Lower lobe of right lung (tissue), 2 donors: ENCODE results near the gene CPSF3. TPM values are rescaled to one million over a fixed set of nuclear protein-coding genes. Genes with fewer than 3 reads are reported as not detected.
"Not testable (repeated sequence)": the region's sequence is repeated elsewhere in the genome, so short reads cannot be mapped to it uniquely, and the experiment has no call there.

Source experiments
- ATAC-seq, 2 donors: fragments of 200-7000 bp; cut with Tn5 transposase; one replicate each; pipeline ENCODE4 v1.9.1; 2020 to 2022; ENCODE audit warnings: mild to moderate bottlenecking in 2 of 2, moderate library complexity in 2 of 2
- DNase-seq: peaks from one replicate; pipeline ENCODE4 v3.0.0-alpha.2; 2020
- H3K27ac ChIP-seq: fragments of 200-600 bp; one replicate; pipeline ENCODE4 v1.8.0; 2022
- H3K27me3 ChIP-seq: fragments of 200-600 bp; one replicate; pipeline ENCODE4 v1.8.0; 2022; ENCODE audit warnings: low read depth
- H3K36me3 ChIP-seq: fragments of 200-600 bp; one replicate; pipeline ENCODE4 v1.8.0; 2022; ENCODE audit warnings: mild to moderate bottlenecking
- H3K4me1 ChIP-seq: fragments of 200-600 bp; one replicate; pipeline ENCODE4 v1.8.0; 2022
- H3K4me3 ChIP-seq: fragments of 200-600 bp; one replicate; pipeline ENCODE4 v1.8.0; 2022; ENCODE audit warnings: mild to moderate bottlenecking
- H3K9me3 ChIP-seq: fragments of 200-600 bp; one replicate; pipeline ENCODE4 v1.8.0; 2022
- CTCF ChIP-seq: fragments of 200-600 bp; IDR thresholded peaks from one replicate; pipeline ENCODE4 v1.8.0; 2022; ENCODE audit warnings: antibody characterized with exemption, mild to moderate bottlenecking
- intact Hi-C: fragments of 100-400 bp; cut with DNase I; formaldehyde crosslinking; loops from one replicate; pipeline ENCODE4 v1.11.0; 2022
- total RNA-seq: library from RNA; stranded (reverse); fragmentation: NEBNext Ultra II Directional; extraction: Animal tissue kit (Norgen Biotek cat#: 25700); gene quantifications from one replicate; pipeline ENCODE4 v1.2.1, GENCODE V29; 2021
- donor health status: DM: no; HTN: yes; CAD: no; lungs with severe emphysema.

Gene CPSF3
- total RNA-seq, 1 donor from 2014 or later, result 26.2 TPM

DNA sequence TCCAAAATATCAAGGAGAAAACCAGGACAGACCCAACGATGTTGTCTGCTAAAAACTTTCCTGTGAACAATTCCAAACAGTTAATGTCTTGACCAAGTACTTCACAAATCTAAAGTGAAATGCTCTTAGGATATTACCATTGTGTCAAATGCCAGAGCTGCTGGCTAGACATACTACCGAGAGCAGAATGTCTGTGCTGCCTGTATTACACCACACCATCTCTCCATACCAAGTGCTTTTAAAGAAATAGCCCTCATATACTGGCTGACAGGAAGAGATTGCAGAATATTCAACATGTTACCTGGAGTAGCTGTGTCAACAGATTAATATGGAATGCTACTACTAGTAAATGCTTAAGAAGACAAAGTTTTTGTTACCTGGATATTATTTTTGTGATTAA is 69.5 kb downstream of the CPSF3 start:
- Histone ChIP-seq H3K36me3 (peaks cover 100% of the 10 kb centered on the region), H3K9me3 (no peaks in the 10 kb centered on the region), H3K4me3 (no peak overlapping the region), H3K27ac (no peak overlapping the region), H3K27me3 (no peaks in the 10 kb centered on the region), H3K4me1 (no peaks in the 10 kb centered on the region)
- ATAC-seq (peak; percentile 50 to 62), DNase-seq (no peak)
- TF ChIP-seq CTCF, result no peak
- intact Hi-C loops, result no loop called here

DNA sequence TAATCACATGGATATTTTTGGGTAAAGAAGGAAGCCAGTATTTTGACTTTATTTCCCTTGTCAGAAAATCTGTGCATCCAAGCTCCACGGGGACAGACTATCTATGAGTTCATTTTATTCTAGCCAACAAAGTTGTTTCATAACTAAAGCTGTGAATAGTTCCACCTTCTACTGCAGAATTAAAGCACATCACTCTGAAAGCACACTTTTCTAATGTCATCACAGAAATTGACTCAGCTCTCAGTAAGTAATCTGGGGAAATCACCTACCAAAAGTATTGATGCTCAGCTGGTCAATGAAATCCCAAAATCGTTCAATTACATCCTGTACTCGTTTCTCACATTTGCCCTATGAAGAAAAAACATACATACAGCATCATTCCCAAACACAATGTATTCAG is 70.0 kb downstream of the CPSF3 start:
- no peaks in the 10 kb centered on the region for H3K4me1 ChIP-seq
- H3K36me3 ChIP-seq, result peaks cover 100% of the 10 kb centered on the region
- no peaks in the 10 kb centered on the region for H3K27me3 ChIP-seq
- H3K4me3 ChIP-seq, result no peak overlapping the region
- no peak for TF ChIP-seq CTCF
- no peak overlapping the region for H3K27ac ChIP-seq
- no peak for ATAC-seq
- no peak for DNase-seq
- intact Hi-C loops, result no loop called here
- H3K9me3 ChIP-seq, result no peaks in the 10 kb centered on the region

DNA sequence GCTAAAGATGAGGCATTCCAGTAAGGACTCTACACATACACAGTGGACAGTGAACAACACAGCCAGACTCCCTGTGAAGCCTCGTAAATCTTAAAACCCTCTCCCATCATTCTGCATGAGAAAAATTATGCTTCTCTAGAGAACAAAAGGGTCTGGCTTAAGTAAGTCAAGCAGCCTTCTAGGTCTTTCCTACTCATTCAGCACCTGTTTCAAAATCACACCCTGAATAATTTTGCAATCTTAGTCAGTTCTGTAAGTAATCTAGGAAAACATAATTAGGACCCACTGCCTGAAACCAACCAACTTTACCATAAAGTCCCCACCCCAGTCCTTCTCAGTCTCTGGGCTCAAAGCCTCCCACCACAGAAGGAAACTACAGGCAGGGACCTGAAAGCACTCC is 70.6 kb downstream of the CPSF3 start:
- intact Hi-C loops, result no loop called here
- Histone ChIP-seq H3K36me3 (peaks cover 100% of the 10 kb centered on the region), H3K4me3 (no peak overlapping the region), H3K9me3 (no peaks in the 10 kb centered on the region), H3K27me3 (no peaks in the 10 kb centered on the region), H3K27ac (no peak overlapping the region), H3K4me1 (no peaks in the 10 kb centered on the region)
- no peak for TF ChIP-seq CTCF
- ATAC-seq (no peak), DNase-seq (no peak)

- H3K36me3 ChIP-seq, result peaks cover 96% of the 10 kb centered on the region
- H3K4me3 ChIP-seq, result no peak overlapping the region
- intact Hi-C loops, result no loop called here
- no peak for TF ChIP-seq CTCF
- H3K27me3 ChIP-seq, result no peaks in the 10 kb centered on the region
- no peak for ATAC-seq
- no peaks in the 10 kb centered on the region for H3K9me3 ChIP-seq
- no peak for DNase-seq
- no peak overlapping the region for H3K27ac ChIP-seq
- H3K4me1 ChIP-seq, result no peaks in the 10 kb centered on the region
These were observed 73.6 kb downstream of the CPSF3 start for GRCh38 chr2:9497017-9497416.

DNA sequence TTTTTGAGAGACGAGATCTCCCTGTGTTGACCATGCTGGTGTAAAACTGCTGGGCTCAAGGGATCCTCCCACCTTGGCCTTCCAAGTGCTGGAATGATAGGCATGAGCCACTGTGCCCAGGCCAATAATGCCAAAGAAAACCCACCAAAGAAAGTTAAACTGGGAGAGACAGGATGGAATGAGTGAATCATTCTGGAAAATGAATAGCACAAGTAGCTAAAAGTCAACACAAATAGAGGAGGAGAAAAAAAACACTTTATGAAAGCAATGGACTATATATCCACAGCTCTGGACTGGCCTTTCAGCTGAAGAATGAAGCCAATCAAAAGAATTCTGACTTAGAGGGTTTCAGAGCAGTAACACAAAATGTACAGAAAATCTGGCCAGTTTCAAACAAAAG is 74.8 kb downstream of the CPSF3 start:
- Histone ChIP-seq H3K27me3 (no peaks in the 10 kb centered on the region), H3K4me1 (no peaks in the 10 kb centered on the region), H3K36me3 (peaks cover 96% of the 10 kb centered on the region), H3K4me3 (no peak overlapping the region), H3K27ac (no peak overlapping the region), H3K9me3 (no peaks in the 10 kb centered on the region)
- intact Hi-C loops, result no loop called here
- TF ChIP-seq CTCF, result no peak
- ATAC-seq (no peak), DNase-seq (no peak)

DNA sequence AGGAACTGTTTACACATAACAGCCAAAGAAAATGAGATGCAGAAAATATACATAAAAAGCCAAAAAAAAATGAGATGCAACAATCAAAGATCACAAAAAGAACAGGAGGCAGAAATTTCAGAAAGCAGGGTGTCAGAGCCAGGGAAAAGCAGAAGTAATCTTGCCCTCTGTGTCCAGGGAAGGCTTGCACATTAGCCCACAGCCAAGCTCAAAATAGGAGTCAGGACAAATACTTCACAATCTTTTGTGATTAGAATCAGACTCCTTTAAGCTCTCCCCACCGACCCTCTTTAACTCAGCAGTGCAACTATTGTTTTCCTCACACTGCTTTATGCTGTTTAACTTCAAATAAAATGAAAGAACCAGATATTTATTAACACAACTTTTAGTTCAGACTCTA is 85.5 kb downstream of the CPSF3 start:
- Histone ChIP-seq H3K36me3 (peaks cover 92% of the 10 kb centered on the region), H3K27ac (no peak overlapping the region)
- ATAC-seq, result no peak

DNA sequence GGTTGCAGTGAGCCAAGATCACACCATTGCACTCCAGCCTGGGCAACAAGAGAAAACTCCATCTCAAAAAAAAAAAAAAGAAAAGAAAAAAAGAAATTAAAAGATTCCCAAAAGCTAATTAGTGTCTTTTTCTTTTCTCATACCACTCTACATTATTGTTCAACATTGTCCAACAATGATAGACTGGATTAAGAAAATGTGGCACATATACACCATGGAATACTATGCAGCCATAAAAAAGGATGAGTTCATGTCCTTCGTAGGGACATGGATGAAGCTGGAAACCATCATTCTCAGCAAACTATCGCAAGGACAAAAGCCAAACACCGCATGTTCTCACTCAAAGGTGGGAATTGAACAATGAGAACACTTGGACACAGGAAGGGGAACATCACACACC is 90.5 kb downstream of the CPSF3 start:
- H3K4me3 ChIP-seq, H3K4me1 ChIP-seq, intact Hi-C loops, H3K9me3 ChIP-seq, DNase-seq, H3K27ac ChIP-seq, ATAC-seq, H3K27me3 ChIP-seq: not testable (repeated sequence)
- H3K36me3 ChIP-seq, result peaks cover 82% of the 10 kb centered on the region

More for the DNA sequence above, 85.5 kb downstream of the CPSF3 start:
- no peaks in the 10 kb centered on the region for H3K4me1 ChIP-seq
- intact Hi-C loops, result no loop called here
- no peak for TF ChIP-seq CTCF
- DNase-seq, result no peak
- H3K4me3 ChIP-seq, result no peak overlapping the region
- no peaks in the 10 kb centered on the region for H3K27me3 ChIP-seq
- no peaks in the 10 kb centered on the region for H3K9me3 ChIP-seq
